PC-9 (cell line): ENCODE measurements around the gene COL4A1. TPM values are rescaled to one million over a fixed set of nuclear protein-coding genes. Genes with fewer than 3 reads are reported as not detected.

Experiments
- BruUV-seq: library from RNA; stranded (reverse); fragments of 400-500 nt; replicated peaks from 2 replicates; lab custom pipeline; 2021; lab: Mats Ljungman, UMichigan
- CTCF ChIA-PET: fragments of 300-600 bp; sonication (Branson Sonifier 250); formaldehyde crosslinking; loops from one replicate; lab custom pipeline; 2022; ENCODE audit warnings: antibody characterized with exemption; lab: Charles Lee
- POLR2A ChIA-PET: fragments of 300-600 bp; sonication (Branson Sonifier 250); formaldehyde crosslinking; loops from one replicate; lab custom pipeline; 2022; ENCODE audit warnings: antibody characterized with exemption; ENCODE audit not compliant: unreplicated experiment; lab: Charles Lee
- DNase-seq, 2 experiments: peaks; one replicate each; pipeline versions ENCODE4 v3.0.0 to v3.0.0-alpha.2; 2015 to 2022; ENCODE audit warnings: mixed read lengths in 1 of 2
- H2AFZ ChIP-seq: fragments of 200-600 bp; sonication (generic); 2 replicates; pipeline ENCODE4 v1.8.1; 2017; ENCODE audit warnings: antibody characterized with exemption
- H3F3A ChIP-seq: fragments of 200-600 bp; sonication (generic); 2 replicates; pipeline ENCODE4 v1.8.1; 2017; ENCODE audit warnings: antibody characterized with exemption, mild to moderate bottlenecking, low read depth; ENCODE audit not compliant: insufficient read depth
- H3K27ac ChIP-seq: fragments of 200-600 bp; sonication (generic); 2 replicates; pipeline ENCODE4 v1.6.1; 2016; ENCODE audit warnings: mixed run types
- H3K27me3 ChIP-seq: fragments of 200-600 bp; sonication (generic); 2 replicates; pipeline ENCODE4 v1.6.1; 2016; ENCODE audit warnings: low read depth, mixed run types; ENCODE audit not compliant: insufficient read depth
- H3K36me3 ChIP-seq: fragments of 200-600 bp; sonication (generic); 2 replicates; pipeline ENCODE4 v1.6.1; 2016; ENCODE audit warnings: low read depth, mixed run types
- H3K4me1 ChIP-seq: fragments of 200-600 bp; sonication (generic); replicated peaks from 2 replicates; pipeline ENCODE4 v1.6.1; 2016; ENCODE audit warnings: mixed run types; ENCODE audit not compliant: insufficient read depth
- H3K4me2 ChIP-seq: fragments of 200-600 bp; sonication (generic); 2 replicates; pipeline ENCODE4 v1.6.1; 2017; ENCODE audit warnings: mixed run types
- H3K4me3 ChIP-seq: fragments of 200-600 bp; sonication (generic); 2 replicates; pipeline ENCODE4 v1.6.1; 2016; ENCODE audit warnings: mixed run types
- H3K79me2 ChIP-seq: fragments of 200-600 bp; sonication (generic); 2 replicates; pipeline ENCODE4 v1.6.1; 2017; ENCODE audit warnings: low read depth, mixed run types
- H3K9me2 ChIP-seq: fragments of 200-600 bp; sonication (generic); 2 replicates; pipeline ENCODE4 v1.8.1; 2017; ENCODE audit warnings: mild to moderate bottlenecking; ENCODE audit not compliant: insufficient read depth
- H3K9me3 ChIP-seq: fragments of 200-600 bp; sonication (generic); 2 replicates; pipeline ENCODE4 v1.8.1; 2016; ENCODE audit warnings: low read depth; ENCODE audit not compliant: insufficient read depth
- H4K20me1 ChIP-seq: fragments of 200-600 bp; sonication (generic); 2 replicates; pipeline ENCODE4 v1.8.1; 2017; ENCODE audit not compliant: insufficient read depth
- CTCF ChIP-seq: fragments of 200-600 bp; sonication (generic); conservative IDR thresholded peaks from 2 replicates; pipeline ENCODE4 v1.6.1; 2017; ENCODE audit warnings: mixed run types, antibody characterized with exemption, mild to moderate bottlenecking, moderate library complexity
- EZH2 ChIP-seq: fragments of 200-600 bp; sonication (generic); IDR thresholded peaks from 2 replicates; pipeline ENCODE4 v1.8.0; 2017; ENCODE audit warnings: antibody characterized with exemption, low read depth
- intact Hi-C: fragments of 100-400 bp; cut with micrococcal nuclease; formaldehyde crosslinking; loops from one replicate; pipeline ENCODE4 v1.10.0; 2022; ENCODE audit not compliant: unreplicated experiment
- total RNA-seq: library from RNA; stranded (reverse); gene quantifications from 2 replicates; pipeline ENCODE4 v1.2.3, GENCODE V29; 2021

The COL4A1 gene
- total RNA-seq, 1 experiment from 2014 or later: 24.5 TPM

DNA sequence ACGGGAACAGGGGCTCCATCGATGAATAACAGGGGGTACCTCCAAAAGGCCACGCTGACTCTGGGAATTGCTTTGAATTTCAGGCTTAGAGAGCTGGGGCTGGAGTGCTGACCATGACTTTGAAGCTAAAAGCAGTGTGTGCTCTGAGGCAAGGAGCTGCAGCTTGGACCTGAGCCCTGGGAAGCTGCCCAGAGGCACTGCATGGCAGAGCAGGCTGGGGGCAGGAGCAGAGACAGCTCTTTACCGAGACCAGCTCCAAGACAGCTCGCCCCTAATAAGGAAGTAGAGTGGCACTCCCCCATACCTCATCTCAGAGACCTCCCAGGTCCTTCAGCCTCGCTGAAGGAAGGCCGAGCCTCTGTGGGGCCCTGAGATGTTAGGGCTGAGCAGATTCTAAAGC is 200.2 kb downstream of the COL4A1 start:
- ChIA-PET POLR2A (interaction anchor here (0.6 kb wide), 2 partner anchors 49 to 422 kb away, joined by 3 to 4 read pairs; no protein-coding TSS in a partner anchor), CTCF (no interaction called here)
- H3K27ac ChIP-seq: no peak overlapping the region
- H3K4me3 ChIP-seq: no peak overlapping the region
- H3K36me3 ChIP-seq: no peaks in the 10 kb centered on the region
- H3K4me2 ChIP-seq: no peak overlapping the region
- no peaks in the 10 kb centered on the region for H3K79me2 ChIP-seq
- H4K20me1 ChIP-seq: no peaks in the 10 kb centered on the region
- TF ChIP-seq EZH2: no peak
- DNase-seq: no peak
- H3K4me1 ChIP-seq: peaks cover 13% of the 10 kb centered on the region
- intact Hi-C loops: loop anchor here (5.0 kb wide), 1 partner anchor 834 kb away; no protein-coding TSS in a partner anchor
- no TSS peak for BruUV-seq
- H3K9me2 ChIP-seq: no peaks in the 10 kb centered on the region
- no peaks in the 10 kb centered on the region for H3K27me3 ChIP-seq
- no peaks in the 10 kb centered on the region; the same call in 1 of the 2 replicates for H3K9me3 ChIP-seq
- no peak overlapping the region for H2AFZ ChIP-seq
- peaks cover 8% of the 10 kb centered on the region; the same call in 1 of the 2 replicates for H3F3A ChIP-seq

DNA sequence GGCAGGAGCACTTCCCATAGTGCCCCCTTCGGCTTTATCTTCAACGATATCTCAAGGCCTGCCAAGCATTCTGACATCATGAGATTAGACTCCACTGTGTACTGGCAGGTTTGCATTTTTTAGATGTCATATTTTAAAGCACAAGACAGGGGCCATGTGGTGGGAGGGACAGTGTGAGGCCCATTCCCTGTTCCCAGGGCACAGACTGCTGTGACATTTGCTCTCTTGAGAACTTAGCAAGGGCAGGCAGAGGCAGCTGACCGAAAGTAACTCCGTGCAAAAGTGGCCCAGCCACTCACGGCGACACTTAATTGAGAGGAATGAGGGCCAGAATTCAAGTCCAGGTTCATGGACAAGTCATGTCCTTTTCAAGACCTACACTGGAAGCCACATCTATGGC is 201.8 kb downstream of the COL4A1 start:
- Histone ChIP-seq H3K4me2 (no peak overlapping the region), H3F3A (peaks cover 8% of the 10 kb centered on the region; the same call in 1 of the 2 replicates), H3K9me3 (no peaks in the 10 kb centered on the region; the same call in 1 of the 2 replicates), H3K36me3 (no peaks in the 10 kb centered on the region), H2AFZ (no peak overlapping the region), H3K9me2 (no peaks in the 10 kb centered on the region), H3K27ac (no peak overlapping the region), H3K4me3 (no peak overlapping the region), H3K4me1 (peaks cover 13% of the 10 kb centered on the region), H3K27me3 (no peaks in the 10 kb centered on the region), H4K20me1 (no peaks in the 10 kb centered on the region), H3K79me2 (no peaks in the 10 kb centered on the region)
- intact Hi-C loops: loop anchor here (5.0 kb wide), 1 partner anchor 833 kb away; no protein-coding TSS in a partner anchor
- ChIA-PET POLR2A (interaction anchor here (0.6 kb wide), 1 partner anchor 243 kb away, joined by 3 read pairs; no protein-coding TSS in a partner anchor), CTCF (interaction anchor here (0.7 kb wide), 1 partner anchor 20 kb away, joined by 17 read pairs; no protein-coding TSS in a partner anchor)
- no TSS peak for BruUV-seq
- no peak for TF ChIP-seq CTCF
- no peak for TF ChIP-seq EZH2
- no peak for DNase-seq

DNA sequence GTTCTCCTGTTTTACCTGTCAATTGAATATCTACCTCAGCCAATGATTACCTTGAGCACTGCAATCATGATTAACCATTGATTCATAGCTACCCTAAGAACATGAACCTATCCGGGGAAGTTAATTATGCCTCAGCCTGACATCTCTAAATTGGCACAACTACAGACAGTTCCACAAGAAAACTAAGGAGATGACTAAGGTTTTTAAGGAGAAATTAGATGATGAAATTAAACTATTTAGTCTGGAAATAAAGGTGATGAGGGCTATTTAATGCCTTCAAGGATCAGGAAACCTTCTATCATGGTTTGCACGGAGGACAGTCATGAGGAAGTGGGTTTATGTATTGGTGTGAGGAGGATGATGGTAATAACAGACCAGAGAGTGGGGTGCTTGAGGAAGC is 203.4 kb downstream of the COL4A1 start:
- no peak for DNase-seq
- peaks cover 14% of the 10 kb centered on the region; the same call in 1 of the 2 replicates for H3K9me3 ChIP-seq
- H3K36me3 ChIP-seq: no peaks in the 10 kb centered on the region
- ChIA-PET POLR2A (no interaction called here), CTCF (interaction anchor here (0.7 kb wide), 1 partner anchor 765 kb away, joined by 8 read pairs; no protein-coding TSS in a partner anchor)
- H3K4me3 ChIP-seq: no peak overlapping the region
- H3K4me2 ChIP-seq: no peak overlapping the region
- H3K9me2 ChIP-seq: no peaks in the 10 kb centered on the region
- H3K79me2 ChIP-seq: no peaks in the 10 kb centered on the region
- H3K27ac ChIP-seq: no peak overlapping the region
- no TSS peak for BruUV-seq
- no peak overlapping the region for H2AFZ ChIP-seq
- intact Hi-C loops: no loop called here
- no peaks in the 10 kb centered on the region for H3K4me1 ChIP-seq
- H3K27me3 ChIP-seq: no peaks in the 10 kb centered on the region
- H3F3A ChIP-seq: peaks cover 3% of the 10 kb centered on the region; the same call in 1 of the 2 replicates
- no peak for TF ChIP-seq EZH2
- no peak for TF ChIP-seq CTCF
- no peaks in the 10 kb centered on the region for H4K20me1 ChIP-seq
